Measurements from ENCODE around the gene COL4A5. TPM values are rescaled to one million over a fixed set of nuclear protein-coding genes. Genes with fewer than 3 reads are reported as not detected.

COL4A5 gene
- total RNA-seq, 1 experiment from 2014 or later = 6.3 TPM

Other genes with a start within 250 kb of the COL4A5 start
- gene COL4A6, start 1.4 kb upstream of the COL4A5 start, total RNA-seq (2014; rRNA removed; shearing (Covaris generic); ENCODE audit: low replicate concordance) = 0.39 and 0.46 TPM in 2 replicates

Data from MG63 (cell line).